ENCODE data around the gene CABLES2. TPM values are rescaled to one million over a fixed set of nuclear protein-coding genes. Genes with fewer than 3 reads are reported as not detected.

The CABLES2 gene
- polyA plus RNA-seq, 3 donors = 8.8 to 9.3 (median 9.3) TPM

GRCh38 chr20:62352402-62353288, 54.4 kb downstream of the CABLES2 start:
- no peak for DNase-seq (ENCODE audit: low read depth in 3 of 3, low spot score in 2 of 3)

- DNase-seq (ENCODE audit: low read depth in 3 of 3, low spot score in 2 of 3) = no peak
Observed at GRCh38 chr20:62351469-62352401, 55.4 kb downstream of the CABLES2 start.

GRCh38 chr20:62350629-62351422, 56.3 kb downstream of the CABLES2 start:
- DNase-seq (ENCODE audit: low read depth in 3 of 3, low spot score in 2 of 3) = no peak

- DNase-seq (ENCODE audit: low read depth in 3 of 3, low spot score in 2 of 3) = no peak
Observed at GRCh38 chr20:62350098-62350628, 56.9 kb downstream of the CABLES2 start.

GRCh38 chr20:62349556-62350097, 57.5 kb downstream of the CABLES2 start:
- no peak for DNase-seq (ENCODE audit: low read depth in 3 of 3, low spot score in 2 of 3)

GRCh38 chr20:62348604-62349003, 58.5 kb downstream of the CABLES2 start:
- no peak for DNase-seq (ENCODE audit: low read depth in 3 of 3, low spot score in 2 of 3)

- DNase-seq (ENCODE audit: low read depth in 3 of 3, low spot score in 2 of 3) = no peak
Observed at GRCh38 chr20:62347445-62347844, 59.6 kb downstream of the CABLES2 start.

GRCh38 chr20:62347151-62347404, 60.0 kb downstream of the CABLES2 start:
- no peak for DNase-seq (ENCODE audit: low read depth in 3 of 3, low spot score in 2 of 3)

GRCh38 chr20:62346398-62347150, 60.5 kb downstream of the CABLES2 start:
- no peak for DNase-seq (ENCODE audit: low read depth in 3 of 3, low spot score in 2 of 3)

- DNase-seq (ENCODE audit: low read depth in 3 of 3, low spot score in 2 of 3) = no peak
Observed at GRCh38 chr20:62345681-62346370, 61.3 kb downstream of the CABLES2 start.

- no peak for DNase-seq (ENCODE audit: low read depth in 3 of 3, low spot score in 2 of 3)
Observed at GRCh38 chr20:62344782-62345181, 62.3 kb downstream of the CABLES2 start.

- no peak for DNase-seq (ENCODE audit: low read depth in 3 of 3, low spot score in 2 of 3)
Observed at GRCh38 chr20:62344092-62344491, 63.0 kb downstream of the CABLES2 start.

- DNase-seq (ENCODE audit: low read depth in 3 of 3, low spot score in 2 of 3) = no peak
Observed at GRCh38 chr20:62342910-62343309, 64.2 kb downstream of the CABLES2 start.

GRCh38 chr20:62339647-62340062, 67.4 kb downstream of the CABLES2 start:
- no peak for DNase-seq (ENCODE audit: low read depth in 3 of 3, low spot score in 2 of 3)

Other genes starting within 250 kb of the CABLES2 start
- 10 to 100 TPM; 26.3 to 35.4 (median 28.2) TPM for gene MTG2, start 224.3 kb downstream of the CABLES2 start, polyA plus RNA-seq (ENCODE audit: insufficient read length in 3 of 3)
- gene HRH3, start 187.0 kb downstream of the CABLES2 start, polyA plus RNA-seq (ENCODE audit: insufficient read length in 3 of 3) = under 1 TPM in 1 of 3 donors, not detected in 2; 0.04 TPM
- gene OSBPL2, start 168.8 kb downstream of the CABLES2 start, polyA plus RNA-seq (ENCODE audit: insufficient read length in 3 of 3) = 10 to 100 TPM; 27.8 to 31.3 (median 30.4) TPM
- 10 to 100 TPM; 38.7 to 47.7 (median 44.9) TPM for gene ADRM1, start 104.3 kb downstream of the CABLES2 start, polyA plus RNA-seq (ENCODE audit: insufficient read length in 3 of 3)
- gene LAMA5, start 40.0 kb downstream of the CABLES2 start, polyA plus RNA-seq (ENCODE audit: insufficient read length in 3 of 3) = 10 to 100 TPM; 72.5 to 82.7 (median 79.9) TPM
- 100 to 1,000 TPM; 745 to 942 (median 879) TPM for gene RPS21, start 20.2 kb downstream of the CABLES2 start, polyA plus RNA-seq (ENCODE audit: insufficient read length in 3 of 3)
- 1 to 10 TPM in 2 of 3 donors, under 1 TPM in 1; 0.87 to 1.5 (median 1.4) TPM for gene RBBP8NL, start 20.3 kb upstream of the CABLES2 start, polyA plus RNA-seq (ENCODE audit: insufficient read length in 3 of 3)
- gene GATA5, start 68.7 kb upstream of the CABLES2 start, polyA plus RNA-seq (ENCODE audit: insufficient read length in 3 of 3) = 1 to 10 TPM; 5.4 to 7.0 (median 5.5) TPM
- gene SLCO4A1, start 235.2 kb upstream of the CABLES2 start, polyA plus RNA-seq (ENCODE audit: insufficient read length in 3 of 3) = 1 to 10 TPM; 1.8 to 2.7 (median 2.3) TPM